PC-9 (cell line): ENCODE data around the gene HPCAL1. TPM values are rescaled to one million over a fixed set of nuclear protein-coding genes. Genes with fewer than 3 reads are reported as not detected.

Source experiments
- BruUV-seq: library from RNA; stranded (reverse); fragments of 400-500 nt; replicated peaks from 2 replicates; lab custom pipeline; 2021; lab: Mats Ljungman, UMichigan
- CTCF ChIA-PET: fragments of 300-600 bp; sonication (Branson Sonifier 250); formaldehyde crosslinking; loops from one replicate; lab custom pipeline; 2022; ENCODE audit warnings: antibody characterized with exemption; lab: Charles Lee
- POLR2A ChIA-PET: fragments of 300-600 bp; sonication (Branson Sonifier 250); formaldehyde crosslinking; loops from one replicate; lab custom pipeline; 2022; ENCODE audit warnings: antibody characterized with exemption; ENCODE audit not compliant: unreplicated experiment; lab: Charles Lee
- DNase-seq, 2 experiments: peaks; one replicate each; pipeline versions ENCODE4 v3.0.0 to v3.0.0-alpha.2; 2015 to 2022; ENCODE audit warnings: mixed read lengths in 1 of 2
- H2AFZ ChIP-seq: fragments of 200-600 bp; sonication (generic); 2 replicates; pipeline ENCODE4 v1.8.1; 2017; ENCODE audit warnings: antibody characterized with exemption
- H3F3A ChIP-seq: fragments of 200-600 bp; sonication (generic); 2 replicates; pipeline ENCODE4 v1.8.1; 2017; ENCODE audit warnings: antibody characterized with exemption, mild to moderate bottlenecking, low read depth; ENCODE audit not compliant: insufficient read depth
- H3K27ac ChIP-seq: fragments of 200-600 bp; sonication (generic); 2 replicates; pipeline ENCODE4 v1.6.1; 2016; ENCODE audit warnings: mixed run types
- H3K27me3 ChIP-seq: fragments of 200-600 bp; sonication (generic); 2 replicates; pipeline ENCODE4 v1.6.1; 2016; ENCODE audit warnings: low read depth, mixed run types; ENCODE audit not compliant: insufficient read depth
- H3K36me3 ChIP-seq: fragments of 200-600 bp; sonication (generic); 2 replicates; pipeline ENCODE4 v1.6.1; 2016; ENCODE audit warnings: low read depth, mixed run types
- H3K4me1 ChIP-seq: fragments of 200-600 bp; sonication (generic); replicated peaks from 2 replicates; pipeline ENCODE4 v1.6.1; 2016; ENCODE audit warnings: mixed run types; ENCODE audit not compliant: insufficient read depth
- H3K4me2 ChIP-seq: fragments of 200-600 bp; sonication (generic); 2 replicates; pipeline ENCODE4 v1.6.1; 2017; ENCODE audit warnings: mixed run types
- H3K4me3 ChIP-seq: fragments of 200-600 bp; sonication (generic); 2 replicates; pipeline ENCODE4 v1.6.1; 2016; ENCODE audit warnings: mixed run types
- H3K79me2 ChIP-seq: fragments of 200-600 bp; sonication (generic); 2 replicates; pipeline ENCODE4 v1.6.1; 2017; ENCODE audit warnings: low read depth, mixed run types
- H3K9me2 ChIP-seq: fragments of 200-600 bp; sonication (generic); 2 replicates; pipeline ENCODE4 v1.8.1; 2017; ENCODE audit warnings: mild to moderate bottlenecking; ENCODE audit not compliant: insufficient read depth
- H3K9me3 ChIP-seq: fragments of 200-600 bp; sonication (generic); 2 replicates; pipeline ENCODE4 v1.8.1; 2016; ENCODE audit warnings: low read depth; ENCODE audit not compliant: insufficient read depth
- H4K20me1 ChIP-seq: fragments of 200-600 bp; sonication (generic); 2 replicates; pipeline ENCODE4 v1.8.1; 2017; ENCODE audit not compliant: insufficient read depth
- CTCF ChIP-seq: fragments of 200-600 bp; sonication (generic); conservative IDR thresholded peaks from 2 replicates; pipeline ENCODE4 v1.6.1; 2017; ENCODE audit warnings: mixed run types, antibody characterized with exemption, mild to moderate bottlenecking, moderate library complexity
- EZH2 ChIP-seq: fragments of 200-600 bp; sonication (generic); IDR thresholded peaks from 2 replicates; pipeline ENCODE4 v1.8.0; 2017; ENCODE audit warnings: antibody characterized with exemption, low read depth
- intact Hi-C: fragments of 100-400 bp; cut with micrococcal nuclease; formaldehyde crosslinking; loops from one replicate; pipeline ENCODE4 v1.10.0; 2022; ENCODE audit not compliant: unreplicated experiment
- total RNA-seq: library from RNA; stranded (reverse); gene quantifications from 2 replicates; pipeline ENCODE4 v1.2.3, GENCODE V29; 2021

Gene HPCAL1
- total RNA-seq, 1 experiment from 2014 or later, result 105 TPM

GRCh38 chr2:10438688-10439087, 136.0 kb downstream of the HPCAL1 start:
- H3K79me2 ChIP-seq, result no peaks in the 10 kb centered on the region
- peaks cover 22% of the 10 kb centered on the region for H3K36me3 ChIP-seq
- intact Hi-C loops, result loop anchor here (10.0 kb wide), 1 partner anchor 644 kb away; no protein-coding TSS in a partner anchor
- no peak overlapping the region for H3K4me2 ChIP-seq
- H3K4me3 ChIP-seq, result no peak overlapping the region
- H2AFZ ChIP-seq, result no peak overlapping the region
- H3K27ac ChIP-seq, result no peak overlapping the region
- POLR2A ChIA-PET, result no interaction called here
- peaks cover 30% of the 10 kb centered on the region; the same call in 1 of the 2 replicates for H3F3A ChIP-seq
- H4K20me1 ChIP-seq, result peaks cover 5% of the 10 kb centered on the region; the same call in 1 of the 2 replicates
- no TSS peak for BruUV-seq
- TF ChIP-seq CTCF (no peak), EZH2 (no peak)
- DNase-seq, result no peak
- H3K4me1 ChIP-seq, result no peaks in the 10 kb centered on the region; the same call in 1 of the 2 replicates
- no peaks in the 10 kb centered on the region for H3K9me2 ChIP-seq
- CTCF ChIA-PET, result no interaction called here
- H3K27me3 ChIP-seq, result no peaks in the 10 kb centered on the region
- no peaks in the 10 kb centered on the region for H3K9me3 ChIP-seq

- POLR2A ChIA-PET, result no interaction called here
- no peak overlapping the region for H3K27ac ChIP-seq
- BruUV-seq, result no TSS peak
These were observed 136.6 kb downstream of the HPCAL1 start for GRCh38 chr2:10439185-10439879.

GRCh38 chr2:10439971-10440370, 137.3 kb downstream of the HPCAL1 start:
- ChIA-PET CTCF (no interaction called here), POLR2A (no interaction called here)
- Histone ChIP-seq H3K4me2 (no peak overlapping the region), H2AFZ (no peak overlapping the region), H3F3A (peaks cover 26% of the 10 kb centered on the region; the same call in 1 of the 2 replicates), H3K79me2 (peaks cover 8% of the 10 kb centered on the region), H4K20me1 (peaks cover 11% of the 10 kb centered on the region), H3K27ac (no peak overlapping the region), H3K9me3 (no peaks in the 10 kb centered on the region), H3K27me3 (no peaks in the 10 kb centered on the region), H3K36me3 (peaks cover 34% of the 10 kb centered on the region), H3K4me1 (0 out of 2 replicates have a peak, but pooled peaks cover under 1% of the 10 kb centered on the region), H3K4me3 (no peak overlapping the region), H3K9me2 (no peaks in the 10 kb centered on the region)
- no TSS peak for BruUV-seq
- no peak for TF ChIP-seq EZH2
- no peak for TF ChIP-seq CTCF
- DNase-seq, result no peak
- intact Hi-C loops, result loop anchor here (10.0 kb wide), 1 partner anchor 645 kb away; no protein-coding TSS in a partner anchor

More at GRCh38 chr2:10439185-10439879, 136.6 kb downstream of the HPCAL1 start:
- CTCF ChIA-PET, result interaction anchor here (0.5 kb wide), 1 partner anchor 365 kb away, joined by 3 read pairs; no protein-coding TSS in a partner anchor
- no peak for DNase-seq
- Histone ChIP-seq H3K4me2 (no peak overlapping the region), H3K9me3 (no peaks in the 10 kb centered on the region), H3F3A (peaks cover 26% of the 10 kb centered on the region; the same call in 1 of the 2 replicates), H3K4me3 (no peak overlapping the region), H4K20me1 (peaks cover 5% of the 10 kb centered on the region; the same call in 1 of the 2 replicates), H3K79me2 (peaks cover 1% of the 10 kb centered on the region; the same call in 1 of the 2 replicates), H3K36me3 (peaks cover 28% of the 10 kb centered on the region), H3K4me1 (no peaks in the 10 kb centered on the region; the same call in 1 of the 2 replicates), H3K9me2 (no peaks in the 10 kb centered on the region), H3K27me3 (no peaks in the 10 kb centered on the region), H2AFZ (no peak overlapping the region)
- TF ChIP-seq CTCF, result no peak
- no peak for TF ChIP-seq EZH2
- intact Hi-C loops, result loop anchor here (10.0 kb wide), 1 partner anchor 645 kb away; no protein-coding TSS in a partner anchor
